ENCODE results near the gene KDM1A. TPM values are rescaled to one million over a fixed set of nuclear protein-coding genes. Genes with fewer than 3 reads are reported as not detected.

Gene KDM1A
- total RNA-seq, 2 donors from 2014 or later, result 36.6 to 63.6 TPM

DNA sequence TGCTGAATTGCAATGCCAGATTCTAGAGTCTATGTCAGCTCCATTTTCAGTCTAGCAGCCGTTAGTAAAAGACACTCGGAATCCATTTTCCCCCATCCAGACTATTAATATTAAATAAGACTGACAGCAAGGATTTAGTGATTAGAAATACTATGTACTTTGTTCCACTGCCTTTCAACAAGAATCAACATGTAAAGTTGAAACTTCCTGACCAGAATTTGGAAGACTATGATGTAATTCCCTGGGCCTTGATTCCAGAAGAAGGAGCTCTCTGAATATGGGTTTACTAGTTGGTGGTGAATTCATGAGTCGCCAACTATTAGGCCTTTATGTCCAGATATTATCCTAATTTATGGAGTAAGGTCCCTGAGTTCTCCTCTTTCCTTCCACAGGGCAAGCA lies 24.8 kb downstream of the KDM1A start:
- no peak overlapping the region for H3K4me3 ChIP-seq
- intact Hi-C loops (cut with DNase I), result no loop called here
- no peaks in the 10 kb centered on the region for H3K36me3 ChIP-seq (replicated peaks in 1 of 2; ENCODE audit: insufficient read depth in 1 of 2, low read depth in 2 of 2)
- H3K27me3 ChIP-seq, result no peaks in the 10 kb centered on the region
- no peak overlapping the region for H3K27ac ChIP-seq
- H3K4me1 ChIP-seq, result peaks cover 4% of the 10 kb centered on the region
- ATAC-seq (no peak), DNase-seq (no peak)
- 89 to 96% methylated on average over 3 of the region's 3 CpGs for WGBS, 2 donors
- no peak for TF ChIP-seq POLR2A (IDR thresholded peaks at IDR 0.05)
- TF ChIP-seq, protein P1, sequence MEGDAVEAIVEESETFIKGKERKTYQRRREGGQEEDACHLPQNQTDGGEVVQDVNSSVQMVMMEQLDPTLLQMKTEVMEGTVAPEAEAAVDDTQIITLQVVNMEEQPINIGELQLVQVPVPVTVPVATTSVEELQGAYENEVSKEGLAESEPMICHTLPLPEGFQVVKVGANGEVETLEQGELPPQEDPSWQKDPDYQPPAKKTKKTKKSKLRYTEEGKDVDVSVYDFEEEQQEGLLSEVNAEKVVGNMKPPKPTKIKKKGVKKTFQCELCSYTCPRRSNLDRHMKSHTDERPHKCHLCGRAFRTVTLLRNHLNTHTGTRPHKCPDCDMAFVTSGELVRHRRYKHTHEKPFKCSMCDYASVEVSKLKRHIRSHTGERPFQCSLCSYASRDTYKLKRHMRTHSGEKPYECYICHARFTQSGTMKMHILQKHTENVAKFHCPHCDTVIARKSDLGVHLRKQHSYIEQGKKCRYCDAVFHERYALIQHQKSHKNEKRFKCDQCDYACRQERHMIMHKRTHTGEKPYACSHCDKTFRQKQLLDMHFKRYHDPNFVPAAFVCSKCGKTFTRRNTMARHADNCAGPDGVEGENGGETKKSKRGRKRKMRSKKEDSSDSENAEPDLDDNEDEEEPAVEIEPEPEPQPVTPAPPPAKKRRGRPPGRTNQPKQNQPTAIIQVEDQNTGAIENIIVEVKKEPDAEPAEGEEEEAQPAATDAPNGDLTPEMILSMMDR (IDR thresholded peaks at IDR 0.05), result no peak
- no peaks in the 10 kb centered on the region for H3K9me3 ChIP-seq

DNA sequence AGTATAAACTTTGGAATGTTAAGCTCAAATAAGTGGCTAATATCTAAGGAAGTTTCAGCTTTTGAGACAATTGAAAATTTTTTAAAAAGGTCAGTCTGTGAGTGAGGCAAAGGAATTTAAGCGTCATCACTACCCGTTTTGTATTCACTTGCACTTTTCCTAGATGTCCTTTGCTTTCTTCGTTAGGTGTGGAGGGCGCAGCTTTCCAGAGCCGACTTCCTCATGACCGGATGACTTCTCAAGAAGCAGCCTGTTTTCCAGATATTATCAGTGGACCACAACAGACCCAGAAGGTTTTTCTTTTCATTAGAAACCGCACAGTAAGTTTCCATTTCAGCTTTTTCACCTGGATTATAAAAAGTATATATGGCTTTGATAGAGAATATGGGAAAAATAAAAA lies 30.9 kb downstream of the KDM1A start:
- 86 to 91% methylated on average over 7 of the region's 7 CpGs for WGBS, 2 donors
- Histone ChIP-seq H3K36me3 (replicated peaks in 1 of 2; ENCODE audit: insufficient read depth in 1 of 2, low read depth in 2 of 2) (peaks cover 0 to 8% of the 10 kb centered on the region in 2 donors), H3K9me3 (no peaks in the 10 kb centered on the region), H3K27ac (no peak overlapping the region), H3K4me3 (no peak overlapping the region), H3K27me3 (no peaks in the 10 kb centered on the region), H3K4me1 (no peaks in the 10 kb centered on the region)
- TF ChIP-seq, protein P1 (IDR thresholded peaks at IDR 0.05), result no peak
- no peak for TF ChIP-seq POLR2A (IDR thresholded peaks at IDR 0.05)
- no peak for ATAC-seq
- no peak for DNase-seq
- intact Hi-C loops (cut with DNase I), result no loop called here

DNA sequence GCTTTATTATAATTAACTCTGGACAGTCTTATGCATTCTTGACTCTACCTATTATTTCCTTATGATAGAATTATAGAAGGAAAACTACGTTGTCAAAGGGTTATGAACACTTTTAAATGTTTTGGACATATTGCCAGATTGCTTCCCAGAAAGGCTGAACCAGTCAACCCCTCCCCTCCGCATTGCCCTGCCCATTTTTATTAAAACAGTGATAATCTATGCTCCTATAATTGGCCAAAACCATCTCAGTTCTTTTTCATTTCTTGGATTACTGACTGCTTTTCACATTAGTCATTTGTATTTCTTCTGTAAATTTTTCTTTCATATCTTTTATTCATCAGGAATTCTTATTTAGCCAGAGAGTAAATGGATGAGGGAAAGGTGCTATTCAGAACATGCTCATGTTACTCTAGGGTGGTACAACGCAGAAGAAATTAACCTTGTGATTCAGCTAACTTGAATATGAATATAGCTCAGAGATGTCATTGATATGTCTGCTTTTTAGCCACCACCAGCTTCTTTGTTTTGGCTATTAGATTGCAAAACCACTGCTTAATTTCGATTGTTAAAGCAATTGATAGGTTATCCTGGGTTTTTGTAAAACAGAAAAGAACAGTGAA lies 32.1 kb downstream of the KDM1A start:
- ATAC-seq (no peak), DNase-seq (no peak)
- TF ChIP-seq, protein P1 (IDR thresholded peaks at IDR 0.05), result no peak
- TF ChIP-seq POLR2A (IDR thresholded peaks at IDR 0.05), result no peak
- Histone ChIP-seq H3K4me3 (no peak overlapping the region), H3K36me3 (replicated peaks in 1 of 2; ENCODE audit: insufficient read depth in 1 of 2, low read depth in 2 of 2) (peaks cover 0 to 8% of the 10 kb centered on the region in 2 donors), H3K9me3 (no peaks in the 10 kb centered on the region), H3K27me3 (no peaks in the 10 kb centered on the region), H3K27ac (no peak overlapping the region), H3K4me1 (no peaks in the 10 kb centered on the region)
- intact Hi-C loops (cut with DNase I), result no loop called here
- 88 to 89% methylated on average over 4 of the region's 4 CpGs for WGBS, 2 donors

DNA sequence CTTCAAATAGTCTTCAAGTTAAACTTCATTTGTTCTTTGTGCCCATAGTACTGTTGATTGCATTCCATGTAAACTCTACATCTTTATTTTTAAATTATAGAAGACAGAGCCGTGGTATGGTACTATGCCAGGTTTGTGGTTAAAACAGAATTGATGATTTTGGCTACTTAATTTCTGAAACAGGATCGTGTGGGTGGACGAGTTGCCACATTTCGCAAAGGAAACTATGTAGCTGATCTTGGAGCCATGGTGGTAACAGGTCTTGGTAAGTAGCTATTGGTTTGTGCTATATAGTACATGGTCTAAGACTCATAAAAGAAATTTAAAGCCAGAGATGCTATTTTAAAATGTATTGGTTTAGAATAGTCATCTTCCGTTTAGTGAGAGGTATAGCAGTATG lies 38.0 kb downstream of the KDM1A start:
- intact Hi-C loops (cut with DNase I), result no loop called here
- TF ChIP-seq POLR2A (IDR thresholded peaks at IDR 0.05), result no peak
- DNase-seq, result no peak
- no peak for ATAC-seq
- H3K4me3 ChIP-seq, result no peak overlapping the region
- no peaks in the 10 kb centered on the region for H3K27me3 ChIP-seq
- 90 to 92% methylated on average over 5 of the region's 5 CpGs for WGBS, 2 donors
- no peaks in the 10 kb centered on the region for H3K9me3 ChIP-seq
- peaks cover 0 to 12% of the 10 kb centered on the region in 2 donors for H3K36me3 ChIP-seq (replicated peaks in 1 of 2; ENCODE audit: insufficient read depth in 1 of 2, low read depth in 2 of 2)
- no peak overlapping the region for H3K27ac ChIP-seq
- no peaks in the 10 kb centered on the region for H3K4me1 ChIP-seq

DNA sequence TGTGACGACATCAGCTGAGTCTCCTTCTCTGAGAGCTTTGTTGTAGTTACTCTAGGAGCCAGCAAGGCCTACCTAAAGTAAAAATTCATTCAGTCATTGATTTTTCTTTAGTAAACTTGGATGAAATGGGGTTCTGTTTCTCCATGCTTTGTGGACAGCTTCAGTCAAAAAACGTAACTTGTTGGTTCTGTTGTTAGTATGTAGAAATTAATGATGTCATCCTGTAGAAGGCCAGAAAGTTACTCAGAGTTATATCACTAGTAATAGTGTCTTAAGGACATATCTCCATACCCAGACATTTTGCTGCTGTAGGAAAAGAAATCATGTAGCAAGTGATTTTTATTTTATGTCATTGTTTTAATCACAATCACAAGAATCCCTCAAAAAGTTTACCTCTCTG lies 43.0 kb downstream of the KDM1A start:
- TF ChIP-seq, protein P1 (IDR thresholded peaks at IDR 0.05), result no peak
- no peak for TF ChIP-seq POLR2A (IDR thresholded peaks at IDR 0.05)
- ATAC-seq, result no peak
- no peak overlapping the region for H3K27ac ChIP-seq
- no peak overlapping the region for H3K4me3 ChIP-seq
- H3K27me3 ChIP-seq, result no peaks in the 10 kb centered on the region
- H3K4me1 ChIP-seq, result no peaks in the 10 kb centered on the region
- DNase-seq, result no peak
- intact Hi-C loops (cut with DNase I), result no loop called here
- no peaks in the 10 kb centered on the region for H3K9me3 ChIP-seq
- H3K36me3 ChIP-seq (replicated peaks in 1 of 2; ENCODE audit: insufficient read depth in 1 of 2, low read depth in 2 of 2), result peaks cover 0 to 22% of the 10 kb centered on the region in 2 donors
- 81 to 89% methylated on average over 2 of the region's 2 CpGs for WGBS, 2 donors
